Measurements from ENCODE around the gene CLDN12.

CLDN12 gene

DNA sequence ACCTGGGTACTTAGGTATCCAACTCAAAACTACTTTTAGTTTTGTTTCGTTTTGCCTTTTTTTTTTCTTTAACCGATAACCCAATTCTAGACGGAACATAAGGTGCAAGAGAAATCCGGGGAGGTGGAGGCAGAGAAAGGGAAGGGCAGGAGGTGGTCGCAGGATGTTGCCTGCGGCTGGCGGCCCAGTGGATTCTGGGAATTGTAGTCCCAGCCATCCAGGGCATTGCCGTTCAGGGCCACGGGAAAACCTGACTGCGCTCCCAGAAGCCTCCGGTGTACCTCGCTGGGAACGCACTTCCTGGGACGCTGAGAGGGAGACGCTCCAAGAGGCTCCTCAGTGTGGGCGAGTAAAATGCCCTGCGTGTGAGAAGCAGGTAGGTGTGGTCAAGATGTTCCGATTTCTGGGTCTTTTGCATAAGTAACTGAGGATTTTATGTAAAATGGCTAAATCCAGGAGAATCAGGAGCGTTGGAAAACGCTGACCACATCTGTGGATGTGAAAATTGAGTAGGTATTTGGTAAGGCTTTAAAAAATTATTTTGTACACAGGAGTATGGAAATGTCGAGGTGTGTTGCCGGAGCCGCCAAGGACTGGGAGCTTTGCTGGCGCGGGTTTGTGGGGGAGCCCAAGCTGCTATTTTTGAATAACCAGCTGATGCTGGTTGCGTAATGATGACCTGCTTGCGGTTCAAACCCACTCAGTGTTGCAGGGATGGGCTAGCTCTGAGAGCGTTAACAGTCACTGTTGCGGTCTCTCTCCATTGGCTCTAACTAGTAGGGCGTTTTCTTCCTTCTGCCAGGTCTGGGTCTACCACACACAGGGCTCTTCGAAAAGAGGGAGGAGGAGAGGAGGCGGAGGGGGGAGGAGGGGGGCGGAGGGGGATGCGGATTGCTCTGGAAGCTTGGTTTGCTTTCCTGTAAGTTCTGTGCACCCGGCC lies at the start of gene CLDN12:
TSS of gene CLDN12 (plus strand) at position 288 of the 940 bp plus-strand sequence. CDS start 9,216 bp downstream, outside the sequence.
- DNase-seq: peak; percentile 68 to 98 (median 86)
- intact Hi-C loops (cut with DNase I): loop anchor here (1.0 to 10.0 kb wide), 2 partner anchors 57 to 159 kb away; partner anchors contain the start of genes CFAP69 and GTPBP10

DNA sequence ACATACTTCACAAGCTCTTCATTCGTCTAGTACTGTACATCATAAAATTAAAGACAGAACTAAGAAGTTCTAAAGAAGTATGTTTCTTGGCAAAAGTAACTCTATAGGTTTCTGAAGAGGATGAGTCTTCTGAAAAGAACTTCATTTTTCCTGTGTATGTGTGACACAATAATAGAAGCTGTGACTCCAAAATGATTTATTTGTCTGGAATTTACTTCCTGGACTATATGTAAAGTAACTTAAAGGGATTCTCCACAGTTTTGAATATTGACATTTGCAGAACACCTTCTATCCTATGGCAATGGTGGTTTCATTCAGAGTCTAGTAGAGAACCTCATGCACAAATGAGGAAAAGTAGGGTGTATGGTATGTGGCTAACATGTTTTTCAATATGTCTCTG lies 19.8 kb upstream of the CLDN12 start:
- intact Hi-C loops (cut with DNase I): no loop called here

DNA sequence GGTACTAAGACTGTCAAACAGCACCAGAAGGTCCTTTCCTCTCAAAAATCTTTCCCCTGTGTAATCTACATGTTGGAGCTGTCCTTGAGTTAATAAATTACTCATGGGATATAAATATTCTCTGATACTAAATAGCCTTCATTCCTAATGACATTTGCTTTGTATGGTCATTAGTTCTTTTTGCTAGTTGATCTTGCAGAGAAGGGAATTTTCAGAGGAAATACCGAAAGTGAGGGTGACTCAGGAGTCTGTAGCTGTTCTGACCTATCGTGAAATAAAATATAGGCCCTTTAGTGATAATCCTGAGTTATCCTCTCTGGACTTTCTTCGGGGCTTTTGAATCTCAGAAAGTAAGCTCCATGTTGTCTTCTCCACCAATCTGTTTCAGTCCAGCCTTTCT lies 19.4 kb upstream of the CLDN12 start:
- DNase-seq: no peak
- intact Hi-C loops (cut with DNase I): no loop called here

More for the DNA sequence above, 19.8 kb upstream of the CLDN12 start:
- DNase-seq: no peak

DNA sequence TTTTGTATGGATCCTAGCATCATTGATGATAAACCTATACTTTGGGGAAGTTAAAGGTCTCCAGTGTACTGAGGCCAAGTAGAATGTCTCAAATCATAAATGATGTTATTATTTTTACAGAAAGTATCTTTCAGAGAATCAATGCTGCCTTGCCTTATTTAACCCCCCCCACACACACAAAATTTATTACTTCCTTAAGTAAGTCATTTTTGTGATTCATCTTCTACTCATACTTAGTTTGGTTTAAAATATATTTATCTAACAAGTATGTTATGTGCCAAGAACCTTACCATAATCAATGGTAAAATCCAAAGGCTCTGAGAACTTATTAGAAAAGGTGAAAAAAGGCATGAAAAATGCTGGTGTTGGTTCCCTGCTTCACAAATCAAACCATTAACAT lies 18.8 kb upstream of the CLDN12 start:
- intact Hi-C loops (cut with DNase I): no loop called here
- DNase-seq: no peak

DNA sequence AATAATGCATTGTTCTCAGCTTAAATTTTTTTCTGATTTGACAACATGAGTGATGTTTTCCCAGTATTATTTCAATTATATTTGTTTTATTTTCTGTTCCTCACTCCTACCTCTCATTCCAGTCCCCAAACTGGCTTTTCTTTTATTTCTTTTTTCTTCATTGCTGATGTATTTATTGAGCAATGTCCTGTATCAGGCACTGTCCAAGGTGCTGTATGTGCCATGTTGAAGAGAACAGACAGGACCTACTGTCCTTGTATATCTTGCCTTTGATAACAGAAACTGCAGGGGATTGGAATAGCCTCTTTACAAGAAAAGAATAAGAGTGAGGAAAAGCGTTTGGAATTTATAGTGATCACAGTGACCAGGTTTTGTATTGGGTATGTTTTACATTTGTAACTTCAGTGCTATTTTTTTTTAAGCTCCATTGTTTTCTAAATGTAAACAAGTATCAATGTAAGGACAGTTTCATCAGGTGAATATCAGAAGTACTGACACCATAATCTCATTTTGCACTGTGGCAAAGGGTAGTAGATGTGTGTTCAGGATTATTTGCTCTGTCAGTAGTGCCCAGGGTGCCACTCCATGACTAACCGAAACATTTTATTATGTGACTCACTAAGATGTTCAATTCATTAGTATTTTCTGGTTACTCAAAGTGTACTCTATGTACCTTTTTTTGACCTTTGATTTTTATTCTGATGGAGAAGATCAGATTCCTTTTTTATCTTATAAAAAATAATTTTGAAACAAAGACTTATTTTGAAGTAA lies 15.6 kb upstream of the CLDN12 start:
- DNase-seq: no peak
- intact Hi-C loops (cut with DNase I): no loop called here

DNA sequence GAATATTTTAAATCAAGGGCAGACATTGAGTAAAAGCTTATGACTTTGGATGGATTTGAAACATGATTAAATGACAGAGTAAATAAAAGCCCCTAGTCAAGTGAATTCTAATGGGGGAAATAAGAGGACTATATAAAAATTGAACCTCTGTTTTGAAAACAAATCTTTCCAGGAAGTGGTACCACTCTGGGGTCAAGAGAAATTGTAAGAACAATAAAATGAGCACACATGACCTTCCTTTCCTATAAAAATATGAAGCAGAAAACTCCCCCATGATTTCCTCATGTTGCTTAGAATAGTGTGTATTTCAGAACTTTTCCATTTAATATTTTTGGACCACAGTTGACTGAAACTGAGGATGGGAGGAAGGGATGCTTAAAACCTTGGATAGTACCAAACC lies 12.3 kb upstream of the CLDN12 start:
- DNase-seq: no peak
- intact Hi-C loops (cut with DNase I): no loop called here

DNA sequence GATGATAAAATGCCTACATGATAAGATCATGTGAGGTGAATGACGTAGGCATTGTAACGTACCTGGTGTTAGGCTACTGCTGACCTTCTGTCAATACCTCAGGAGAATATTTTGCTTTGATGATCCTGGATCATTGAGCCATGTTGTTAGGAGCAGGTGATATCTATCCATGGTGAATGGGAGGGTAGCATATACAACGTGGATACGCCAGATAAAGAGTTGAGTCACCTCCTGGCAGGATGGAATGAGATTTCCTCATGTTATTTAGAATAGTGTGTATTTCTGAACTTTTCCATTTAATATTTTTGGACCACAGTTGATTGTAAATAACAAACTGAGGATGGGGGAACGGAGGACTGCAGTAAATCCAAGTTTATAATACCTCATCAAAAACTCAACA lies 11.8 kb upstream of the CLDN12 start:
- no peak for DNase-seq
- intact Hi-C loops (cut with DNase I): no loop called here

DNA sequence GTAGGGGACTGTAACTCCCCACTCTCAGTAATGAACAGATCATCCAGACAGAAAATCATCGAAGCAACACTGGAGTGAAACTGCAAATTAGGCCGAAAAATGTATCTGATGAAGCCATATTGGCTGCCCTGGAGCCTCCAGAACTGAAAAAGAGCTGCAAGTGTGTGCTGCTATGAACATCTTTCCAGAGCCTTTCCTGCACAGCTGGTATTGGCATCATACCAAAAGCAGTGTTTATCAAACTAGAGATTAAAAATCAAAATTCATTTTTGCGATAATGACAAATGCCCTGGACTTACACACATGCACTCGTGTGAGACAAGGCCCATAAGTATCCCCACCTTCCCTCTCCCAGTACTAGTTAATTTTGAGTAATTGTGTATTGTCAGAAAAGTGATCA lies 6.8 kb upstream of the CLDN12 start:
- intact Hi-C loops (cut with DNase I): no loop called here
- DNase-seq: no peak

DNA sequence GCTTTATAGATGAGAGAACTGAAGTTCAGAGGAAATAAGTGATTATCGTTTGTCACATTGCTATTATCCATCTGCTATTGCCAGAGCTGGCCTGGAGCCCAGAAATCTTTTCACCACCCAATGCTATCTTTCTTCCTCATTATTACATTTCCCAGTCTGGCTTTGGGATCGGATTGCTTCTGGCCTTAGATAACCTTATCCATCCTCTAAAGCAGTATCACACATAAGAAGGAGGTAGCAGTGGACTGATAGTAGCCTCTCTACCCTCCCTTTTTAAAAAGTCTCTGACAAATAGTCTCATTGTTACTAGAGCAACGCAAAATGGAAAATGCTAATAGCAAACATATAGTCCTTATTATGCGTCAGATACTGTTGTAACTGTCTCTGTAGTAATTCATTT lies 1.3 kb upstream of the CLDN12 start:
- intact Hi-C loops (cut with DNase I): loop anchor here (10.0 kb wide), 1 partner anchor 157 kb away; the partner anchor contains the start of gene CFAP69
- no peak for DNase-seq

DNA sequence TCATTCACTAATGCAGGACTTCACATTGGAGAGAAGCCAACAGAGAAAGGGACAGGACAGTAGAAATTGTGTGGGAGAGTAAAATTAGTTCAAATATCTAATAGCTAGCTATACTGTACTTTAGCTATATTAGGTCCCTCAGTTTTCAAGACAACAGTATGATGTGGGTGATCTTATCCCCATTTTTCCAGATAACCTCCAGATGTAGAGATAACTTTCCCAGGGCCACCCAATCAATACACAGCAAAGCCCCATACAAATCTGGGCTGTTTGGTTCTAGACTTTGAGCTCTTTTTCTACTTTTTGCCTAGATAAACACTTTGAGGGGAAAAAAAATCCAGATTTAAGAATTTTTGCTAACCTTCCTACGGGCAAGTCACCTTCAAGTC lies 482 bp upstream of the CLDN12 start:
- intact Hi-C loops (cut with DNase I): loop anchor here (1.0 to 10.0 kb wide), 2 partner anchors 56 to 158 kb away; partner anchors contain the start of genes CFAP69 and GTPBP10
- DNase-seq: no peak

DNA sequence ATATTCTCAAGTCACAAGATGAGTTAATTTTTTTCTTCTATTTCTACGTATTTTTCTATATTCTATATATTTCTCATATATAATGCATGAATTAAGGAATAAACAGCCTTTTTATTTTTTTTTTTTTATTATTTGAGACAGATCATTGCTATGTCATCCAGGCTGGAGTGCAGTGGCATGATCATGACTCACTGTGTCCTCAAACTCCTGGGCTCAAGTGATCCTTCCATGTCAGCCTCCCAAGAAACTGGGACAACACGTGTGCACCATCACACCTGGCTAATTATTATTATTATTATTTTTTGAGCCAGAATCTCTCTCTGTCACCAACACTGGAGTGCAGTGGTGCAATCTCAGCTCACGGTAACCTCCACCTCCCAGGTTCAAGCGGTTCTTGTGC lies 1.5 kb downstream of the CLDN12 start:
- intact Hi-C loops (cut with DNase I): loop anchor here (10.0 kb wide), 1 partner anchor 160 kb away; the partner anchor contains the start of gene CFAP69
- no peak for DNase-seq

DNA sequence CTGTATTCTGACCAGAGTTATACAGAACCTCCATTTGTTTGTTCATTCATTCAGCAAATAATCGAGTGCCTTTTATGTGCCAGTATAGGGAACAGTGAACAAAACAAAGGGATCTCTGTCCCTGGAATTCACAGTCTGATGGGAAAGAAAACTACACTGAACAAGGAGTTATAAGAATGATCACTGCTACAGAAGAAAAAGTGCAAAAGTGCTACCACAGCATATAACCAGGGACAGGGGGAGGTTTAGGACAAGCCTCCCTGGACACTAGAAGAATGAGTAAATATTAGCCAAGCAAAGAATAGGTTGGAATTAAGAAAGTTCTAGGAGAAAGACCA lies 4.2 kb downstream of the CLDN12 start:
- intact Hi-C loops (cut with DNase I): loop anchor here (10.0 kb wide), 1 partner anchor 163 kb away; the partner anchor contains the start of gene CFAP69

DNA sequence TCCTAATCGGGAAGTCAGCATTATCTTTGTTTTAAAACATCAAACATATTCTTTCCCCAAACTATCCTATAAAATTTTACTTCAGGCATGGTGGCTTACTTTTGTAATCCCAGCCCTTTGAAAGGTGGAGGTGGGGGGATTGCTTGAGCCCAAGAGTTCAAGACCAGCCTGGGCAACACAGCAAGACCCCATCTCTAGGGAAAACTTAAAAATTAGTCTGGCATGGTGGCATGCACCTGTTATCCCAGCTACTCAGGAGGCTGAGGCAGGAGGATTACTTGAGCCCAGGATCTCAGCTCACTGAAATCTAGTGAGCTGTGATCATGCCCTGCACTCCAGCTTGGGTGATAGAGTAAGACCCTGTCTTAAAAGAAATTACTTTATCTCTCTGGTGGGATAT lies 4.9 kb downstream of the CLDN12 start:
- intact Hi-C loops (cut with DNase I): loop anchor here (10.0 kb wide), 1 partner anchor 163 kb away; the partner anchor contains the start of gene CFAP69
- no peak for DNase-seq

More for the DNA sequence above, 4.2 kb downstream of the CLDN12 start:
- no peak for DNase-seq

DNA sequence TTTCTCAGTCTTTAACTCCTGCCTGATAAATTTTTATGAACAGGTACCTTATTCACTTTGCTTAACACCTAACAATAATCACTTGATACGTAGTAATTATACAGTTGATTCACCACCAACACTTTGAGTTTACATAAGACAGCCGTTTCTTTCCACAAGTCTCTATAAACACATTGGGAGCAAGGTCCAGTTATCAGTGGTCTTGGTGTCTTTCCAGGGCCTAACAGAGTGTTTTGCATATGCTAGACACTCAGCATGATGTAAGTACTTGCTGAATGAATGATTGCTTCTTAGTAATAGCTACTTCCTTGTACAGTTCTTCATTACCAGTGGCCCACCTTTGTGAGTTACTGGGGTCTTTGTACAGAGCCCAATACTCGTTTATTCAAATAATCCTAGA lies 6.4 kb downstream of the CLDN12 start:
- DNase-seq: no peak
- intact Hi-C loops (cut with DNase I): loop anchor here (10.0 kb wide), 1 partner anchor 165 kb away; the partner anchor contains the start of gene CFAP69

DNA sequence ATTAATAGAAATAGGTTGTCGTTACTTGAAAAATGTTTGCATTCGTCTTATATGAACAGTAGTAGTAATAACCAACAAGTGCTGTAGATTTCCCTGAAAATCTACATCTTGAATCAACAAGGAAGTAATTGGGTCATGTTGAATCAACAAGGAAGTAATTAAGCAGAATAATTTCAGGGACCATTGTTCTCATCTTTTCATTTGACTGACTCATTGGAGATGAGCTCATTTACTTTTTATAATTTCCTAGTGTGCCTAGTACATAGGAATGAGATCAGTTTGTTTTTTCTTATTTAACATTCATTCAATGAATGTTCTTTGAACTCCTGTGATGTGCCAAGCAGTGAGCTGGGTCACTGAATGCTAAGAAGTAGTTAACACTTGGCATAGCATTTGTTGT lies 8.2 kb downstream of the CLDN12 start:
- intact Hi-C loops (cut with DNase I): no loop called here
- no peak for DNase-seq

DNA sequence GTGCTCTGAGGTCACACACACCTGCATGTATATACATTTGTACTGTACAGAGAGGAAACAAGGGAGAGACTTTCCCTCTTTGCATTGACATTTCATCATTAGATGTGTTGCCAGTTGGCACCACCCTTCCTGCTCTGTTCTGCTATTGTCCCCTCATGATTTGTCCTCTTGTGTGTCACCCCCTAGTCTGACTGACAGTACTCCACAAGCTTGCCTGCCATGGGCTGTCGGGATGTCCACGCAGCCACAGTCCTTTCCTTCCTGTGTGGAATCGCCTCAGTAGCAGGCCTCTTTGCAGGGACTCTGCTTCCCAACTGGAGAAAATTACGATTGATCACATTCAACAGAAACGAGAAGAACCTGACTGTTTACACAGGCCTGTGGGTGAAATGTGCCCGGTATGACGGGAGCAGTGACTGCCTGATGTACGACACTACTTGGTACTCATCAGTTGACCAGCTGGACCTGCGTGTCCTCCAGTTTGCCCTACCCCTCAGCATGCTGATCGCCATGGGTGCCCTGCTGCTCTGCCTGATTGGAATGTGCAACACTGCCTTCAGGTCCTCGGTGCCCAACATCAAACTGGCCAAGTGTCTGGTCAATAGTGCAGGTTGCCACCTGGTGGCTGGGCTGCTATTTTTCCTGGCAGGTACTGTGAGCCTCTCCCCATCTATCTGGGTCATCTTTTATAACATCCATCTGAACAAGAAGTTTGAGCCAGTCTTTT lies 9.4 kb downstream of the CLDN12 start:
- no peak for DNase-seq
- intact Hi-C loops (cut with DNase I): no loop called here

DNA sequence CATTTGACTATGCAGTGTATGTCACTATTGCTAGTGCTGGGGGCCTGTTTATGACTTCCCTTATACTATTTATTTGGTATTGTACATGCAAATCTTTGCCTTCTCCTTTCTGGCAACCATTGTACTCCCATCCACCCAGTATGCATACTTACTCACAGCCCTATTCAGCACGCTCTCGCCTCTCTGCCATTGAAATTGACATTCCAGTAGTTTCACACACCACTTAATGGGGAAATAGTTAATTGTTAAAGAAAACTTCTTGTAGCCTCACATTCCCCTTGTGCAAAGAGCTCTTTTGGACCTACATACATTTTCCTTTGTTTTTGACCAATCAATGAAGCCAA lies 9.9 kb downstream of the CLDN12 start:
- DNase-seq: no peak
- intact Hi-C loops (cut with DNase I): no loop called here

DNA sequence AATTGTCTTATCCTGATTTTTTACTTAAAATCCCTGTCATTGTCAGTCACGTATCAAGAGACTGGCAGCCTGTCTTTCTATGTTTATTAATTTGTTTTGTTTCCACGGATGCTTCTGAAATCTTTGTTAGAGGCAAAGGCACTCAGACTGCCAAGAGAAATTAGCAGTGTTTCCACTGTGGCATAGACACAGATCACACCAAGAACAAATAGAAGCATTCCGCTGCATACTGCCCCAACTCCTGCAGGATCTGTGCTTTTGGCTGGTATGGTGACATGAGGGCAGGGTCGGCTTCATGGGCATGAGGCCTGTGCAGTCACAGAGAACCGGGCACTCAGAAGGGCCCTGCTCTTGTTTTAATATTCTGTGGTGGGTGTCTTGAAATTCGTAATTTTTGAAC lies 18.4 kb downstream of the CLDN12 start:
- no peak for DNase-seq
- intact Hi-C loops (cut with DNase I): no loop called here

DNA sequence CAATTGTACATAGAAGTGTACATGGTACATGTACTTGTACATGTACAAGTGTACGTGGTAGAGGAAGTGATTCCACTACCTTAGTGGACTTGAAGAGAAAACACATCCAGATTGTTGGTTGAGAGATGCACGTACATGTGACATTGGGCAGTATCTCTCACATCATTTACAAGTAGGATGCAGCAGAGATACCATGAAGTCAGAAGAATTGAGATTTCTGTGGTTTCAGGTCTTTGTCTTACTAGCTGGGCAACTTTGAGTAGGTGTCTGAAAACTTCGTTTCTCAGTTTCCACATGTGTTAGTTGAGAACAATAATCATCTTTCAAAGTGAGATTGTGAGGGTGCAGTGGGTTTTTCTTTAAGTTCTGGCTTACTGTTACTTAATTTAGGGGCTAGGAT lies 21.5 kb downstream of the CLDN12 start:
- DNase-seq: no peak
- intact Hi-C loops (cut with DNase I): loop anchor here (5.0 kb wide), 1 partner anchor 77 kb away; the partner anchor contains the start of gene GTPBP10

DNA sequence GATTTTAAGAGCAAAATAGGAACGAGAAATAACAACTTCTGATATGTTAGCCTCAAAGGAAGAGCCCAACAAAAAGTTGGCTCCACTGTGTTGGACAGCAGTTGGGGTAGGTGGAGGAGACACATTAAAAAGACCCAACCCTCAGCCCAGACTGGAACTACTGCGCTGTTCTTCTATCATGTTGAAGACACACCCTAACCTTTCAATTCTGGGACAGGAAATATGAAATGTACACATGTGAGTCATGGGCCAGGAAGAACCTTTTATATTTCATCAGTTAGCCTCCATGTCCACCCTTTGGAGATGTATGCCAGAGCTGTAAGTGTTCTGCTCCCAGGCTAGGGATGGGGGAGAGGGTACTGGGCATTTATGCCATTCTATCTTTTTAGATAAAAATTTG lies 22.1 kb downstream of the CLDN12 start:
- intact Hi-C loops (cut with DNase I): loop anchor here (5.0 kb wide), 1 partner anchor 78 kb away; the partner anchor contains the start of gene GTPBP10
- no peak for DNase-seq
